Measurements from ENCODE around the gene BBX.

- TF ChIP-seq, protein P1, sequence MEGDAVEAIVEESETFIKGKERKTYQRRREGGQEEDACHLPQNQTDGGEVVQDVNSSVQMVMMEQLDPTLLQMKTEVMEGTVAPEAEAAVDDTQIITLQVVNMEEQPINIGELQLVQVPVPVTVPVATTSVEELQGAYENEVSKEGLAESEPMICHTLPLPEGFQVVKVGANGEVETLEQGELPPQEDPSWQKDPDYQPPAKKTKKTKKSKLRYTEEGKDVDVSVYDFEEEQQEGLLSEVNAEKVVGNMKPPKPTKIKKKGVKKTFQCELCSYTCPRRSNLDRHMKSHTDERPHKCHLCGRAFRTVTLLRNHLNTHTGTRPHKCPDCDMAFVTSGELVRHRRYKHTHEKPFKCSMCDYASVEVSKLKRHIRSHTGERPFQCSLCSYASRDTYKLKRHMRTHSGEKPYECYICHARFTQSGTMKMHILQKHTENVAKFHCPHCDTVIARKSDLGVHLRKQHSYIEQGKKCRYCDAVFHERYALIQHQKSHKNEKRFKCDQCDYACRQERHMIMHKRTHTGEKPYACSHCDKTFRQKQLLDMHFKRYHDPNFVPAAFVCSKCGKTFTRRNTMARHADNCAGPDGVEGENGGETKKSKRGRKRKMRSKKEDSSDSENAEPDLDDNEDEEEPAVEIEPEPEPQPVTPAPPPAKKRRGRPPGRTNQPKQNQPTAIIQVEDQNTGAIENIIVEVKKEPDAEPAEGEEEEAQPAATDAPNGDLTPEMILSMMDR (IDR thresholded peaks at IDR 0.05; ENCODE audit: poor library complexity, severe bottlenecking), result no peak
- no peak for TF ChIP-seq EZH2 (IDR thresholded peaks at IDR 0.05; ENCODE audit: borderline replicate concordance, insufficient read depth, low read length, poor library complexity, severe bottlenecking)
- no peak for TF ChIP-seq RAD21 (conservative IDR thresholded peaks at IDR 0.05)
- TF ChIP-seq EP300 (conservative IDR thresholded peaks at IDR 0.05; ENCODE audit: poor library complexity, severe bottlenecking), result no peak
These were observed 322.9 kb downstream of the BBX start for GRCh38 chr3:107845380-107846278.

Data from neural cell (in vitro differentiated cells).